ENCODE results near the gene NADK2.

The NADK2 gene

DNA sequence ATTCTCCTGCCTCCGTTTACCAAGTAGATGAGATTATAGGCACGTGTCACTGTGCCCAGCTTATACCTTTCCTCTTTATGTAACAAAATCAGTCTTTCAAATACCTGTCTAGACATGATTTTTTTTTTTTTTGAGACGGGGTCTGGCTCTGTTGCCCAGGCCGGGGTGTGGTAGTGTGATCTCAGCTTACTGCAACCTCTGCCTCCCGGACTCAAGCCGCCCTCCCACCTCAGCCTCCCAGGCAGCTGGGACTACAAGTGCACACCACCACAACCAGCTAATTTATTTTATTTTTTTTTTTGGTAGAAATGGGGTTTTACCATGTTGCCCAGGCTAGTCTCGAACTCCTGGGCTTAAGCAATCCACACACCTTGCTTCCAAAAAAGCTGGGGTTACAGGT, 13.2 kb downstream of the NADK2 start:
- TF ChIP-seq, protein P1, sequence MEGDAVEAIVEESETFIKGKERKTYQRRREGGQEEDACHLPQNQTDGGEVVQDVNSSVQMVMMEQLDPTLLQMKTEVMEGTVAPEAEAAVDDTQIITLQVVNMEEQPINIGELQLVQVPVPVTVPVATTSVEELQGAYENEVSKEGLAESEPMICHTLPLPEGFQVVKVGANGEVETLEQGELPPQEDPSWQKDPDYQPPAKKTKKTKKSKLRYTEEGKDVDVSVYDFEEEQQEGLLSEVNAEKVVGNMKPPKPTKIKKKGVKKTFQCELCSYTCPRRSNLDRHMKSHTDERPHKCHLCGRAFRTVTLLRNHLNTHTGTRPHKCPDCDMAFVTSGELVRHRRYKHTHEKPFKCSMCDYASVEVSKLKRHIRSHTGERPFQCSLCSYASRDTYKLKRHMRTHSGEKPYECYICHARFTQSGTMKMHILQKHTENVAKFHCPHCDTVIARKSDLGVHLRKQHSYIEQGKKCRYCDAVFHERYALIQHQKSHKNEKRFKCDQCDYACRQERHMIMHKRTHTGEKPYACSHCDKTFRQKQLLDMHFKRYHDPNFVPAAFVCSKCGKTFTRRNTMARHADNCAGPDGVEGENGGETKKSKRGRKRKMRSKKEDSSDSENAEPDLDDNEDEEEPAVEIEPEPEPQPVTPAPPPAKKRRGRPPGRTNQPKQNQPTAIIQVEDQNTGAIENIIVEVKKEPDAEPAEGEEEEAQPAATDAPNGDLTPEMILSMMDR (IDR thresholded peaks at IDR 0.05), result no peak
- no peak overlapping the region for H3K27ac ChIP-seq
- H3K9me3 ChIP-seq, result no peaks in the 10 kb centered on the region
- H3K36me3 ChIP-seq, result no peaks in the 10 kb centered on the region
- H3K4me3 ChIP-seq (ENCODE audit: low read depth in 1 of 2, low read length in 1 of 2), result no peak overlapping the region
- H3K4me1 ChIP-seq (ENCODE audit: control insufficient read depth in 1 of 2, insufficient read depth in 1 of 2, low read depth in 1 of 2, low read length in 1 of 2), result no peaks in the 10 kb centered on the region
- no peaks in the 10 kb centered on the region for H3K27me3 ChIP-seq

DNA sequence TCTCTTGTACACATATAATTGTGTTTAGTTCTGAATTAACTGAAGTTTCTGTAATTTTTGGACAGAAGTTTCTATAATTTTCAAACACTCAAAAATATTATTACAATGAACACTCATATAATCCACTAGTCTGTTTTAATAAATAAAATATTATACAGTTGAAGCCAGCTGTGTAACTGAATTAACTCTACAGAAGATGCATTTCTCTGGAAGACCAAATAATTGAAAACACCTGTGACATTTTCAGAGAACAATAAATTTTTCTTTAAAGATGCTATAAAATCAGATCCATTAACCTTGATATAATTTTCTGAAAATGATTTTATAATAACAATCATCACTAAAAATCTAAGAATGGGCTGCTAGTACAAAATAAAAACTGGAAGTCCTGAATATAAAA, 14.7 kb downstream of the NADK2 start:
- TF ChIP-seq, protein P1 (IDR thresholded peaks at IDR 0.05), result no peak
- Histone ChIP-seq H3K4me1 (ENCODE audit: control insufficient read depth in 1 of 2, insufficient read depth in 1 of 2, low read depth in 1 of 2, low read length in 1 of 2) (no peaks in the 10 kb centered on the region), H3K9me3 (no peaks in the 10 kb centered on the region), H3K4me3 (ENCODE audit: low read depth in 1 of 2, low read length in 1 of 2) (no peak overlapping the region), H3K36me3 (no peaks in the 10 kb centered on the region), H3K27me3 (no peaks in the 10 kb centered on the region), H3K27ac (no peak overlapping the region)

DNA sequence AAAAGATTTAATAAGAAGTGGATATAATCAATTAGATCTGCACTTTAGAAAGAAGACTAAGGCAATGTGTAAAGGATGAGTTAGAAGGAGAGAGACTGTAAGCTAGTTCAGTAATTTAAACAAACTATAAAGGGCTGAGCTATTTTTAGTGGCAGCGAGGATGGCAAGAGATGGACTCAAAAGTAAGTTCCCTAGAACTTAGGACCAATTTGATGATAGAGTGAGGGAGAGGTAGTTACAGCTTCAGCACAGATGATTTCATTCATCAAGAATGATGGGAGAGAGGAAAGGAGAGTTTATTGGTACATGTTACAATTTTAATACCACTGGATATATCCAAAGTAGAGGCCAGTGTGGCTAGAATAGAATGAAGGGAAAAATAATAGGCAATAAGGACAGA, 19.1 kb downstream of the NADK2 start:
- no peaks in the 10 kb centered on the region for H3K9me3 ChIP-seq
- no peaks in the 10 kb centered on the region for H3K27me3 ChIP-seq
- H3K36me3 ChIP-seq, result peaks cover 16% of the 10 kb centered on the region
- TF ChIP-seq, protein P1 (IDR thresholded peaks at IDR 0.05), result no peak
- no peak overlapping the region for H3K4me3 ChIP-seq (ENCODE audit: low read depth in 1 of 2, low read length in 1 of 2)
- no peak overlapping the region for H3K27ac ChIP-seq
- no peaks in the 10 kb centered on the region for H3K4me1 ChIP-seq (ENCODE audit: control insufficient read depth in 1 of 2, insufficient read depth in 1 of 2, low read depth in 1 of 2, low read length in 1 of 2)

DNA sequence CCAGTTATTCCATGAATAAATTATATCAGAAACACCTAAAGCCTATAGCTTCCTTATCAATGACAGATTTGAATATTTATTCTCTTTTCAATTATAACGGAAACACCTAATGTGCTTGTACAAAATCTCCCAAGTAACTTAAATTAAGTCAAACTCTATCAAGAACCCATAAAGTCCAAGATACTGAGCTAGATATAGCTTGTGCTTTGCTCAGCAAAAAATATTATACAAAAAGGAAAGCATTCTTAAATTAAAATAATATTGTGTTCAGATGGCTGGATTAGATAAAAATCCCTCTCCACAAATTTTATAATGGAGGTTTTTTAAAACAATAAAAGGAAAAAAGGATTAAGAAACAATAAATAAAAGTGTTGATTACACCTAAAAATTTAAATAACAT, 23.7 kb downstream of the NADK2 start:
- Histone ChIP-seq H3K9me3 (no peaks in the 10 kb centered on the region), H3K27me3 (no peaks in the 10 kb centered on the region), H3K4me3 (ENCODE audit: low read depth in 1 of 2, low read length in 1 of 2) (no peak overlapping the region), H3K4me1 (ENCODE audit: control insufficient read depth in 1 of 2, insufficient read depth in 1 of 2, low read depth in 1 of 2, low read length in 1 of 2) (no peaks in the 10 kb centered on the region), H3K27ac (no peak overlapping the region), H3K36me3 (peaks cover 20% of the 10 kb centered on the region)
- TF ChIP-seq, protein P1 (IDR thresholded peaks at IDR 0.05), result no peak

DNA sequence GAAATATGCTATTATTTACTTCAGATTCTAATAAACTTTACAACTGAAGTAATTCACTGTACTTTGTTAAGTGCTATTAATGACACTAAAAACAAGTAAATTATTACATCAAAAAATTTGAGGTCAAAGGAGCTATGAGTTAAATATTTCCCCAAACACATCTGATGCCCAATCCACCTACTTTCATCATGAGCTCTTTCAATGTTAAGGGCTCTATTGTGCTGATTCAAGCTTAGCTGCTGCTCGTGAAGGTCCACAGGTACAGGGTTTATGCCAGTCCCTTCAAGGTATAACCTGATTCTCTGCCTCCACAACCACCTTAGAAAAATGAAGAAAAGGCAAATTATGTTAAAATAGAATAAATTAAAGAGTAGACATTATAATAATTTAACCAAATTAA, 24.2 kb downstream of the NADK2 start:
- H3K27ac ChIP-seq, result no peak overlapping the region
- H3K4me3 ChIP-seq (ENCODE audit: low read depth in 1 of 2, low read length in 1 of 2), result no peak overlapping the region
- no peaks in the 10 kb centered on the region for H3K4me1 ChIP-seq (ENCODE audit: control insufficient read depth in 1 of 2, insufficient read depth in 1 of 2, low read depth in 1 of 2, low read length in 1 of 2)
- H3K27me3 ChIP-seq, result no peaks in the 10 kb centered on the region
- H3K9me3 ChIP-seq, result no peaks in the 10 kb centered on the region
- peaks cover 20% of the 10 kb centered on the region for H3K36me3 ChIP-seq
- TF ChIP-seq, protein P1 (IDR thresholded peaks at IDR 0.05), result no peak

DNA sequence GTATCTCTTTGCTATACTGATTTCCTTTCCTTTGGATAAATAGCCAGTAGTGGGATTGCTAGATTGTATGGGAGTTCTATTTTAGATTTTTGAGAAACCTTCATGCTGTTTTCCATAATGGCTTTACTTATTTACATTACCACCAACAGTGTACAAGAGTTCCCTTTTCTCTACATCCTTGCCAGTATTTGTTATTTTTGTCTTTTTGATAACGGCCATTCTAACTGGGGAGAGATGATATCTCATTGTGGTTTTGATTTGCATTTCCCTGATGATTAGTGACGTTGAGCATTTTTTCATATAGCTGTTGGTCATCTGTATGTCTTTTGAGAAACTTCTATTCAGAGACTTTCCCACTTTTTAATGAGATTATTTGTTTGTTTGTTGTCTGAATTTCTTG, 25.8 kb downstream of the NADK2 start:
- Histone ChIP-seq H3K27me3 (no peaks in the 10 kb centered on the region), H3K27ac (no peak overlapping the region), H3K36me3 (peaks cover 17% of the 10 kb centered on the region), H3K4me1 (ENCODE audit: control insufficient read depth in 1 of 2, insufficient read depth in 1 of 2, low read depth in 1 of 2, low read length in 1 of 2) (no peaks in the 10 kb centered on the region), H3K4me3 (ENCODE audit: low read depth in 1 of 2, low read length in 1 of 2) (no peak overlapping the region), H3K9me3 (no peaks in the 10 kb centered on the region)
- TF ChIP-seq, protein P1 (IDR thresholded peaks at IDR 0.05), result no peak
